HEK293 (cell line): ENCODE measurements around the gene LNPEP.

Source experiments
- CTCF ChIA-PET: fragments of 350-600 bp; formaldehyde crosslinking; extraction: SDS; loops from one replicate; lab custom pipeline; 2021; ENCODE audit warnings: antibody characterized with exemption; lab: Yijun Ruan, JAX
- POLR2A ChIA-PET: fragments of 300-600 bp; formaldehyde crosslinking; extraction: SDS; loops from one replicate; lab custom pipeline; 2020; ENCODE audit warnings: antibody characterized with exemption, inconsistent platforms; lab: Yijun Ruan, JAX
- H3K27ac ChIP-seq: fragments of 200-500 bp; sonication (Bioruptor generic); 2 replicates; pipeline ENCODE4 v1.5.1; 2014; ENCODE audit warnings: low read depth, low read length, control low read depth, inconsistent platforms; ENCODE audit errors: extremely low read depth
- H3K36me3 ChIP-seq, 2 experiments: fragments of 200-500 bp in 1 of 2; sonication (Bioruptor generic) in 1 of 2; 1 replicate in 1 of 2; 2 replicates in 1 of 2; pipeline ENCODE4 v1.5.1; 2014 to 2017; ENCODE audit warnings: inconsistent platforms in 2 of 2, low read length in 2 of 2; ENCODE audit not compliant: control insufficient read depth in 2 of 2, insufficient read depth in 1 of 2
- H3K4me1 ChIP-seq: fragments of 200-500 bp; sonication (Bioruptor generic); 2 replicates; pipeline ENCODE4 v1.5.1; 2014; ENCODE audit warnings: mild to moderate bottlenecking, low read length, inconsistent platforms; ENCODE audit not compliant: control insufficient read depth, insufficient read depth
- H3K4me3 ChIP-seq: 2 replicates; pipeline ENCODE4 v1.5.1; 2011; ENCODE audit warnings: low read depth, mild to moderate bottlenecking, control low read depth, low read length, moderate library complexity
- H3K9me3 ChIP-seq: fragments of 200-500 bp; sonication (Bioruptor generic); 2 replicates; pipeline ENCODE4 v1.5.1; 2014; ENCODE audit warnings: low read depth, low read length, inconsistent platforms; ENCODE audit not compliant: control insufficient read depth, insufficient read depth
- AEBP2 ChIP-seq: fragments of 450-650 bp; formaldehyde crosslinking; IDR thresholded peaks from 2 replicates; pipeline ENCODE4 v1.5.1; 2016; ENCODE audit warnings: missing biosample characterization, missing genetic modification characterization, borderline replicate concordance
- CTCF ChIP-seq: fragments of 450-650 bp; formaldehyde crosslinking; IDR thresholded peaks from 2 replicates; pipeline ENCODE4 v1.5.1; 2016; ENCODE audit warnings: missing biosample characterization, missing genetic modification characterization
- KLF10 ChIP-seq: fragments of 450-650 bp; IDR thresholded peaks from 2 replicates; pipeline ENCODE4 v1.5.1; 2018; ENCODE audit warnings: missing biosample characterization, mild to moderate bottlenecking, missing genetic modification characterization
- KLF17 ChIP-seq: fragments of 450-650 bp; formaldehyde crosslinking; IDR thresholded peaks from 2 replicates; pipeline ENCODE4 v1.5.1; 2016; ENCODE audit warnings: missing biosample characterization, missing genetic modification characterization
- KLF7 ChIP-seq: fragments of 450-650 bp; formaldehyde crosslinking; IDR thresholded peaks from 2 replicates; pipeline ENCODE4 v1.5.1; 2016; ENCODE audit warnings: missing biosample characterization, missing genetic modification characterization, borderline replicate concordance
- KLF9 ChIP-seq: fragments of 450-650 bp; formaldehyde crosslinking; IDR thresholded peaks from 2 replicates; pipeline ENCODE4 v1.5.1; 2016; ENCODE audit warnings: missing biosample characterization, missing genetic modification characterization, low read depth
- PRDM4 ChIP-seq: fragments of 450-650 bp; formaldehyde crosslinking; IDR thresholded peaks from 2 replicates; pipeline ENCODE4 v1.5.1; 2017; ENCODE audit warnings: missing biosample characterization, missing genetic modification characterization
- SALL2 ChIP-seq: fragments of 450-650 bp; formaldehyde crosslinking; IDR thresholded peaks from 2 replicates; pipeline ENCODE4 v1.5.0; 2017; ENCODE audit warnings: missing biosample characterization, mild to moderate bottlenecking, missing genetic modification characterization, borderline replicate concordance
- SP7 ChIP-seq: fragments of 450-650 bp; formaldehyde crosslinking; IDR thresholded peaks from 2 replicates; pipeline ENCODE4 v1.5.1; 2016; ENCODE audit warnings: missing biosample characterization, missing genetic modification characterization
- ZBTB17 ChIP-seq: fragments of 450-650 bp; formaldehyde crosslinking; IDR thresholded peaks from 2 replicates; pipeline ENCODE4 v1.5.1; 2016; ENCODE audit warnings: missing biosample characterization, missing genetic modification characterization
- ZBTB20 ChIP-seq: fragments of 450-650 bp; formaldehyde crosslinking; IDR thresholded peaks from 2 replicates; pipeline ENCODE4 v1.5.1; 2016; ENCODE audit warnings: missing biosample characterization, missing genetic modification characterization
- ZNF148 ChIP-seq: fragments of 450-650 bp; formaldehyde crosslinking; IDR thresholded peaks from 2 replicates; pipeline ENCODE4 v1.5.0; 2017; ENCODE audit warnings: missing biosample characterization, missing genetic modification characterization, borderline replicate concordance
- ZNF211 ChIP-seq: fragments of 450-650 bp; formaldehyde crosslinking; IDR thresholded peaks from 2 replicates; pipeline ENCODE4 v1.5.1; 2016; ENCODE audit warnings: low read depth, missing biosample characterization, missing genetic modification characterization
- ZNF223 ChIP-seq: fragments of 450-650 bp; formaldehyde crosslinking; IDR thresholded peaks from 2 replicates; pipeline ENCODE4 v1.5.1; 2016; ENCODE audit warnings: missing biosample characterization, missing genetic modification characterization
- ZNF24 ChIP-seq: fragments of 450-650 bp; formaldehyde crosslinking; IDR thresholded peaks from 2 replicates; pipeline ENCODE4 v1.5.1; 2016; ENCODE audit warnings: missing biosample characterization, missing genetic modification characterization
- ZNF398 ChIP-seq: fragments of 450-650 bp; formaldehyde crosslinking; IDR thresholded peaks from 2 replicates; pipeline ENCODE4 v1.5.1; 2017; ENCODE audit warnings: missing biosample characterization, missing genetic modification characterization
- ZNF423 ChIP-seq: fragments of 450-650 bp; formaldehyde crosslinking; IDR thresholded peaks from 2 replicates; pipeline ENCODE4 v1.5.1; 2016; ENCODE audit warnings: missing biosample characterization, missing genetic modification characterization
- ZNF521 ChIP-seq: fragments of 450-650 bp; formaldehyde crosslinking; IDR thresholded peaks from 2 replicates; pipeline ENCODE4 v1.5.1; 2017; ENCODE audit warnings: missing biosample characterization, mild to moderate bottlenecking, missing genetic modification characterization
- ZNF654 ChIP-seq: fragments of 450-650 bp; formaldehyde crosslinking; IDR thresholded peaks from 2 replicates; pipeline ENCODE4 v1.5.1; 2016; ENCODE audit warnings: low read depth, missing biosample characterization, missing genetic modification characterization
- ZNF660 ChIP-seq: fragments of 450-650 bp; IDR thresholded peaks from 2 replicates; pipeline ENCODE4 v1.5.1; 2018; ENCODE audit warnings: missing biosample characterization, mild to moderate bottlenecking, missing genetic modification characterization
- ZNF692 ChIP-seq: fragments of 450-650 bp; formaldehyde crosslinking; IDR thresholded peaks from 2 replicates; pipeline ENCODE4 v1.5.1; 2016; ENCODE audit warnings: missing biosample characterization, missing genetic modification characterization
- ZSCAN23 ChIP-seq: fragments of 450-650 bp; formaldehyde crosslinking; IDR thresholded peaks from 2 replicates; pipeline ENCODE4 v1.5.1; 2016; ENCODE audit warnings: missing biosample characterization, missing genetic modification characterization

LNPEP gene

GRCh38 chr5:97021416-97021815, 85.5 kb downstream of the LNPEP start:
- Histone ChIP-seq H3K4me3 (no peak overlapping the region), H3K36me3 (peaks cover 20 to 44% of the 10 kb centered on the region in 2 experiments), H3K4me1 (no peaks in the 10 kb centered on the region), H3K27ac (no peak overlapping the region), H3K9me3 (no peaks in the 10 kb centered on the region)
- ChIA-PET POLR2A (no interaction called here), CTCF (interaction anchor here (0.6 kb wide), 2 partner anchors 23 to 239 kb away, joined by 3 to 4 read pairs; no protein-coding TSS in a partner anchor)
- TF ChIP-seq KLF10 (tag by site-specific recombination) = no peak
- no peak for TF ChIP-seq ZNF692 (tag by site-specific recombination)
- TF ChIP-seq ZNF660 (tag by site-specific recombination) = no peak
- TF ChIP-seq ZNF223 (tag by site-specific recombination) = no peak
- no peak for TF ChIP-seq ZNF423 (tag by site-specific recombination)
- TF ChIP-seq ZNF211 (tag by site-specific recombination) = no peak
- TF ChIP-seq KLF9 (tag by site-specific recombination) = no peak
- no peak for TF ChIP-seq KLF7

GRCh38 chr5:97022898-97023297, 87.0 kb downstream of the LNPEP start:
- Histone ChIP-seq H3K4me3 (no peak overlapping the region), H3K9me3 (no peaks in the 10 kb centered on the region), H3K4me1 (no peaks in the 10 kb centered on the region), H3K36me3 (peaks cover 20 to 53% of the 10 kb centered on the region in 2 experiments), H3K27ac (no peak overlapping the region)
- ChIA-PET POLR2A (no interaction called here), CTCF (interaction anchor here (0.7 kb wide), 1 partner anchor 50 kb away, joined by 3 read pairs; no protein-coding TSS in a partner anchor)
- TF ChIP-seq CTCF (no peak), PRDM4 (tag by site-specific recombination) (no peak), ZNF654 (tag by site-specific recombination) (no peak), ZSCAN23 (tag by site-specific recombination) (no peak), ZNF398 (no peak), SALL2 (no peak), ZNF148 (no peak), KLF17 (tag by site-specific recombination) (no peak), AEBP2 (tag by site-specific recombination) (no peak), ZNF521 (tag by site-specific recombination) (no peak), ZNF24 (no peak), ZBTB20 (tag by site-specific recombination) (no peak), SP7 (tag by site-specific recombination) (no peak), ZBTB17 (tag by site-specific recombination) (no peak)
